Glomerular visceral epithelial cell (primary cell): Measurements from ENCODE around the gene UBXN7.
"Not testable (repeated sequence)": the region's sequence is repeated elsewhere in the genome, so short reads cannot be mapped to it uniquely, and the experiment has no call there.

Source experiments
- DNase-seq: peaks from one replicate; pipeline ENCODE4 v3.0.0-alpha.2; 2016; ENCODE audit errors: extremely low spot score

UBXN7 gene, protein sequence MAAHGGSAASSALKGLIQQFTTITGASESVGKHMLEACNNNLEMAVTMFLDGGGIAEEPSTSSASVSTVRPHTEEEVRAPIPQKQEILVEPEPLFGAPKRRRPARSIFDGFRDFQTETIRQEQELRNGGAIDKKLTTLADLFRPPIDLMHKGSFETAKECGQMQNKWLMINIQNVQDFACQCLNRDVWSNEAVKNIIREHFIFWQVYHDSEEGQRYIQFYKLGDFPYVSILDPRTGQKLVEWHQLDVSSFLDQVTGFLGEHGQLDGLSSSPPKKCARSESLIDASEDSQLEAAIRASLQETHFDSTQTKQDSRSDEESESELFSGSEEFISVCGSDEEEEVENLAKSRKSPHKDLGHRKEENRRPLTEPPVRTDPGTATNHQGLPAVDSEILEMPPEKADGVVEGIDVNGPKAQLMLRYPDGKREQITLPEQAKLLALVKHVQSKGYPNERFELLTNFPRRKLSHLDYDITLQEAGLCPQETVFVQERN

DNA sequence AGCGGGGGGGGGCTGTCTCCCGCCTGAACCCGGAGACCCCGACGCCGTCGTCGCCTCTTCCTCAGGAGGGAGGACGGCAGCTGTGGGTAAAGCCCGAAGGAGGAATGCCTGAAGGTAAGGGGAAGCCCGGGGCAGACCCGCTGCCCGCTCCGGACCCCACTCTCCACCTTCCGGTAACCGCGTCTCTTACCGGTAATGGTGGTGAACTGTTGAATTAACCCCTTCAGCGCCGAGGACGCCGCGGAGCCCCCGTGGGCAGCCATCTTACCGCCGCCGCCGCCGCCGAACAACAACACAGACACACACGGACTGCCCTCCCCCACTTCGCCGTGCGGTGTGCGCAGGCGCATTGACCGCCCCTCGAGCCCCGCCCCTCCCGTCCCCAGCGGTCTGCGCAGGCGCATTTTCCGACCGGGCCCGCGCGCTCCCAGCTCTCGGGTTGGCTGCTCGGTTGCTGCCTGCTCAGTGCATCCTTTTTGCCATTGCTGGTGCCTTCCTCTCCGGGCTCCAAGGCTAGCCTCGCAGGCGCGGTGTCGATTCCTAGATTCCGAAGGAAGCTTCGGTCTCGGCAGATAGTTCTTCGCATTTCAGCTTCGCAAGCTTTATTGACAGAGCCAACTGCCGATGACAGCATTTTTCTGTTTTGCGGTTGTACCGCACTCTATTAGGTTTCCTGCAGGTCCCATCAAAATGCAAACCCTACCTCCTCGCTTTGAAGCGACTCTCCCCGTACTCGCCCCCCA is at the start of gene UBXN7:
Gene UBXN7 (minus strand): TSS at position 291 of the 743 bp plus-strand sequence. CDS start 28 bp downstream, at position 263.
- DNase-seq, result peak; percentile 95

DNA sequence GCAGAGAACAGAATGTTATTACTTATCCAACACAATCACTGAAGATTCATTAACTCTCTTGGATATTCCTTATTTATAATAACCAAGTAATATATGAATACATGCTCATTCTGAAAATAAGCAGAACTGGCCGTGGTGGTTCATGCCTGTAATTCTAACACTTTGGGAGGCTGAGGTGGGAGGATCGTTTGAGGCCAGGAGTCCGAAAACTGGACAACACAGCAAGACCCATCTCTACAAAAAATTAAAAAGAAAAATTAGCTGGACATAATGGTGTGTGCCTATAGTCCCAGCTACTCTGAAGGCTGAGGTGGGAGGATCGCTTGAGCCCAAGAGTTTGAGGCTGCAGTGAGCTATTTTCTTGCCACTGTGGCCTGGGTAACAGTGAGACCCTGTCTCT is 45.5 kb upstream of the UBXN7 start:
- no peak for DNase-seq

DNA sequence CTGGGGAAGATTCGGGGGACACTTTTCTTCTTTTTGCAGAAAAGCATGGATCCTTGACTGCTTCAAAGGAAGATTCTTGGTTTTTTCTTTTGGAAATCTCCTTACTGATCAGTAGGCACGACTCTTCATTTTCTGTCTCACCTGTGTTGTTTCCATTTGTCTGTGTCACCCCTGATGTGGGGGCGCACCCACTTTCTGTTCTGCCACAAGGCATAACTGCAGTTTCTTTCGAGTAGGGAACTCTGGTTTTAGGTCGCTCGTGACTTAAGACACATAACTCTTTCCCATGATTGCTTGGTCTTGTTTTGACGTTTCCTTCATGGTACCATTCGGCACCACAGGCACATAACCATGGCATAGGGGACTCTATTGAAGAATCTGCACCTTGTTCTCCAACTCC is 40.1 kb upstream of the UBXN7 start:
- DNase-seq, result no peak

DNA sequence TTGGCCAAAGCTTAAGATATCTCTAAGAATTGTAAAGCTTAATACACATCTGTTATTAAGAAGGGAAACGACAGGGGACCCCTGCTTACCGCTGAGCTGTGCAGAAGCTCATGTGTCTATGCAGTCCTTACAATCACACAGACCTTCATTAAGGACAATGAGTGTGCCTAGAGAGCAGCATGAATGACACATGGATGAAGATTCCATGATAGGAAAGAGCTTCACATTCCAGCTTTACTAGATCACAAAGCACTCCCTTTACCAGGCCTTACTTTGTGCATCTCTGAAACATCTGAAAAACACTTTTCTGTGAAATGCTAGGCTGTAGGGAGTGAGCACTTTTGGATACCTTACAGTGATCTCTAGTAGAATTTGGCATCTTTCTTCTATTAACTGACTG is 39.3 kb upstream of the UBXN7 start:
- no peak for DNase-seq

DNA sequence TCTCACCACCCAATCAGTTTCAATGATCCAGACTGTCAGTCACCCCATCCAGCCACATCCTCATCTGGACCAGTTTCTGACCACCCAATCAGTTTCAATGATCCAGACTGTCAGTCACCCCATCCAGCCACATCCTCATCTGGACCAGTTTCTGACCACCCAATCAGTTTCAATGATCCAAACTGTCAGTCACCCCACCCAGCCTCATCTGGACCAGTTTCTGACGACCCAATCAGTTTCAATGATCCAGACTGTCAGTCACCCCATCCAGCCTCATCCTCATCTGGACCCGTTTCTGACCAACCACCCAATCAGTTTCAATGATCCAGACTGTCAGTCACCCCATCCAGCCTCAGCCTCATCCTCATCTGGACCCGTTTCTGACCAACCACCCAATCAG is 38.0 kb upstream of the UBXN7 start:
- not testable (repeated sequence) for DNase-seq

DNA sequence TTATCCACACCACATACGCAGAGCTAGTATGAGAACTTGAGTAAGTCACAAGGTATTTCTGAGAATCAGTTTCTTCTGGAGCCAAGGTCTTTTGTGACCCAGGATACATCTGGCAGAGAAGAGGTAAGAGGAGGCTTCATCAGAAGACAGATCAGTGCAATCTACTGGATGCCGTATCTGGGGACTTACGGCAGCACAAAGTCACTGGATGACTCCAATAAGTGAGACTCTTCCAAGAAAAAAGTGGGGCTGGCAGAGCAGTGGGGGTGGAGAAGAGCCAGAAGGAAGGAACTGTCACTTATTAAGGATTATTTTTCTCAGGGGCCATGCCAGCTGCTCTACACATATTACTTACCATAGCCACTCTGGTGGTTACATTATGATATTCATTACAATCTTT is 31.6 kb upstream of the UBXN7 start:
- DNase-seq, result no peak

DNA sequence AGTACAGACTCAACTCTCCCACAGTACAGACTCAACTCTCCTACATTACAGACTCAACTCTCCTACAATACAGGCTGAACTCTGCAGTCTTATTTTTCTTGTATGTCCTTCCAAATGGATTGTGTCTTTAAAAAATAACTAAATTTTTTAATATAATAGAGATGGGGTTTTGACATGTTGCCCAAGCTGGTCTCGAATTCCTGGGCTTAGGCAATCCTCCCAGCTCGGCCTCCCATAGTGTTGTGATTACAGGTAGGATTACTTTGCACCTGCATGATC is 31.2 kb upstream of the UBXN7 start:
- no peak for DNase-seq

DNA sequence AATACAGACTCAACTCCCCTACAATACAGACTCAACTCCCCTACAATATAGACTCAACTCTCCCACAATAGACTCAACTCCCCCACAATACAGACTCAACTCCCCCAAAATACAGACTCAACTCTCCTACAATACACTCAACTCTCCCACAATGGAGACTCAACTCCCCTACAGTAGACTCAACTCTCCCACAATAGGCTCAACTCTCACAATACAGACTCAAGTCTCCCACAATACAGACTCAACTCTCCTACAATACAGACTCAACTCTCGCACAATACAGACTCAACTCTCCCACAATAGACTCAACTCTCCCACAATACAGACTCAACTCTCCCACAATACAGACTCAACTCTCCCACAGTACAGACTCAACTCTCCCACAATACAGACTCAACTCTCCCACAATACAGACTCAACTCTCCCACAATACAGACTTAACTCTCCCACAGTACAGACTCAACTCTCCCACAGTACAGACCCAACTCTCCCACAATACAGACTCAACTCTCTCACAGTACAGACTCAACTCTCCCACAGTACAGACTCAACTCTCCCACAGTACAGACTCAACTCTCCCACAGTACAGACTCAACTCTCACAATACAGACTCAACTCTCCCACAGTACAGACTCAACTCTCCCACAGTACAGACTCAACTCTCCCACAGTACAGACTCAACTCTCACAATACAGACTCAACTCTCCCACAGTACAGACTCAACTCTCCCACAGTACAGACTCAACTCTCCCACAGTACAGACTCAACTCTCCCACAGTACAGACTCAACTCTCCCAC is 30.7 kb upstream of the UBXN7 start:
- not testable (repeated sequence) for DNase-seq

DNA sequence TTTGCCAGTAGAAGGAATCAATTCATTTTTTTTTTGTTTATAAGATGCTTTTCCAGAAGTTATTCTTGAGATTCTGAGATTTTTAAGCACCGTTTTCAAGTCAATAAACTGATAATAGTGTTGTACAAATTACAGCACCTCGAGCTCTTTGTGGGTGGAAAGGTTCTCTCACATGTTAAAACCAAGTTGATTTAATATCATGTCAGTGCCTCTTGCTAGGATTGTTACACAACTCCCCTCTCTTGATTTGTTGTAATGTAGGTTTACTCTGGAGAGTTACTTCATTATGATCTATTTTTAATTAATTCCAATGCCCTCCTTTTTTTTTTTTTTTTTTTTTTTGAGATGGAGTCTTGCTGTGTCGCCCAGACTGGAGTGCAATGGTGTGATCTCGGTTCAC is 25.8 kb upstream of the UBXN7 start:
- no peak for DNase-seq

DNA sequence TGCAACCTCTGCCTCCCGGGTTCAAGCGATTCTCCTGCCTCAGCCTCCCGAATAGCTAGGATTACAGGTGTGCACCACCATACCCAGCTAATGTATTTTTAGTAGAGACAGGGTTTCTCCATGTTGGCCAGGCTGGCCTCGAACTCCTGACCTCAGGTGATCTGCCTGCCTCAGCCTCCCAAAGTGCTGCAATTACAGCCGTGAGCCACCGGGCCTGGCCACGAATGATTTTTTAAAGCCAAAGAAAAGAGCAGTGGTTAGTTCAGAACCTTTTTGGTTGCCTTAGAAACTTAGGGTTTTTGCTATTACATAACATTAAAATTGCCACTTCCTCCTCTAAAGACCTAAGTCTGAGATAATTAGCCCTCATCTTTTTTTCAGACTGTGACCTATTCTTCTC is 25.2 kb upstream of the UBXN7 start:
- DNase-seq, result not testable (repeated sequence)

DNA sequence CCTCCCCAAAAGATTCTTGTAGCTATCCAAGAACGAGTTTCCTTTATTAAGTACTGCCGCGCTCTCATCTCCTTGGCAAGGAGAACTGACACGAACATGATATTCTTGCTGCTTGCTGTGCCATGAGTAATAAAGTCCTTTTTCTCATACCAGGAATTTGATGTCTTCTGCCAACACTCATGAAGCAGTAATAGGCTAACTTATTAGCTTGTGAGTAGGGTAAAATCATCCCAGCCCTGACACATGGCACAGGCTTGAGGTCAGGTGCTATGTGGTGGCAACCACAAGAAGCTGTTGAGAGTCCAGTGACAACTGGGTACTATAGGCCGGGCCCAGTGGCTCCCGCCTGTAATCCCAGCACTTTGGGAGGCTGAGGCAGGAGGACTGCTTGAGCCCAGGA is 22.7 kb upstream of the UBXN7 start:
- DNase-seq, result peak; percentile 32

DNA sequence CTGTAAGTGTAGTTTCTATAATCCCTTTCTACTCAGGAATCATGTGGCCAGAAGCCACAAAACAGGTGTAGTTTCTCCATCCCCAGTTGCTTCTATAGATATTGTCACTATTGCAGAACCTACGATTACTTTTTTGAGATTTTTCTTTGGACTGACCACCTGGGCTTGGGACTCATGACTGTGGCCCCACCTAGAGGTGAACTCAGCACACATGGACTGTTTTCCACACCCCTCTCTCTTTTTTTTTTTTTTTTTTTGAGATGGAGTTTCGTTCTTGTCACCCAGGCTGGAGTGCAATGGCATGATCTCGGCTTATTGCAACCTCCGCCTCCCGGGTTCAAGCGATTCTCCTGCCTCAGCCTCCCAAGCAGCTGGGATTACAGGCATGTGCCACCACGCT is 13.2 kb upstream of the UBXN7 start:
- peak; percentile 12 for DNase-seq

DNA sequence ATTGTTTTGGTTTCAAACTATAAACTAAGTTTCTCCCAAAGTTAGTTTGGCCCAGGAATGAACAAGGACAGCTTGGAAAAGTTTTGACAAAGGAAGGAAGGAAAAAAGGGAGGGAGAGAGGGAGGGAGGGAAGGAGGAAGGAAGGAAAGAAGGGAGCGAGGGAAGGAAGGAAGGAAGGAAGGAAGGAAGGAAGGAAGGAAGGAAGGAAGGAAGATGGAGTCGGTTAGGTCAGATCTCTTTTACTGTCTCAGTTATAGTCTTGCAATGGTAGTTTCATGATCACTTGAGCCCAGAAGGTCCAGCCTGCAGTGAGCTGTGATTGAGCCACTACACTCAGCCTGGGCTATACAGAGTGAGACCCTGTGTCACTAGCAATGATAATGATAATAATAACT is 12.3 kb upstream of the UBXN7 start:
- DNase-seq, result no peak

DNA sequence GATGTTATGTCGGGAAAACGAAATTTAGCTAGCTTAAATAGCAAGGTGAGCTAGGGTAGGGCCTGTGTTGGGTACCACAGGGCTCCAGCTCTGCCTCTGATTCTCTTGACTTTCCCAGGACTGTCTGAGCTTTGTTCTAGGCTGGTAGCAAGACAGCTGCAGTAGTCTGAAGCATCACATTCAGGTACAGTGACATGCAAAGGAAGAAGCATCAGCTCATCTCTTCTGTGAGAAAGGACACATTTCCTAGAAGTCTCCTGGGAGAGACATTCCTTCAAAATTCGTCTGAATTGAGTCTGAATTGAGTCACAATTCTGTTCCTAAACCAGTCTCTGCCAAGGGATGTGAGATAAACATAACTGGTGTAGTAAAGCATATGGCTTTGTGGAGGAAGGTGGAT is 8.5 kb upstream of the UBXN7 start:
- DNase-seq, result no peak

DNA sequence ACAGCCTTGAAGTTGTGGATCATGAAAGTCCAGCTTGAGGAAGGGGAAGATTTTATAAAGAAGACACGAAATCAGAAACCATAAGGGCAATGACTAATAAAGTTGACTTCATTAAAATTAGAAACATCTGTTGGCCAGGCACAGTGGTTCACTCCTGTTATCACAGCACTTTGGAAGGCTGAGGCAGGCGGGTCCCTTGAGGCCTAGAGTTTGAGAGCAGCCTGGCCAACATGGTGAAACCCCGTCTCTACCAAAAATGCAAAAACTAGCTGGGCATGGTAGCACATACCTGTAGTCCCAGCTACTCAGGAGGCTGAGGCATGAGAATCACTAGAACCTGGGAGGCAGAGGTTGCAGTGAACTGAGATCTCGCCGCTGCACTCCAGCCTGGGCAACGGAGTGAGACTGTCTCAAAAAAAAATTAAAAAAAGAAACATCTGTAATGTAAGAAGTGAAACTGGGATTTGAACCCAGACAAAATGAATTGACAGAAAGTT is 7.9 kb upstream of the UBXN7 start:
- DNase-seq, result no peak

DNA sequence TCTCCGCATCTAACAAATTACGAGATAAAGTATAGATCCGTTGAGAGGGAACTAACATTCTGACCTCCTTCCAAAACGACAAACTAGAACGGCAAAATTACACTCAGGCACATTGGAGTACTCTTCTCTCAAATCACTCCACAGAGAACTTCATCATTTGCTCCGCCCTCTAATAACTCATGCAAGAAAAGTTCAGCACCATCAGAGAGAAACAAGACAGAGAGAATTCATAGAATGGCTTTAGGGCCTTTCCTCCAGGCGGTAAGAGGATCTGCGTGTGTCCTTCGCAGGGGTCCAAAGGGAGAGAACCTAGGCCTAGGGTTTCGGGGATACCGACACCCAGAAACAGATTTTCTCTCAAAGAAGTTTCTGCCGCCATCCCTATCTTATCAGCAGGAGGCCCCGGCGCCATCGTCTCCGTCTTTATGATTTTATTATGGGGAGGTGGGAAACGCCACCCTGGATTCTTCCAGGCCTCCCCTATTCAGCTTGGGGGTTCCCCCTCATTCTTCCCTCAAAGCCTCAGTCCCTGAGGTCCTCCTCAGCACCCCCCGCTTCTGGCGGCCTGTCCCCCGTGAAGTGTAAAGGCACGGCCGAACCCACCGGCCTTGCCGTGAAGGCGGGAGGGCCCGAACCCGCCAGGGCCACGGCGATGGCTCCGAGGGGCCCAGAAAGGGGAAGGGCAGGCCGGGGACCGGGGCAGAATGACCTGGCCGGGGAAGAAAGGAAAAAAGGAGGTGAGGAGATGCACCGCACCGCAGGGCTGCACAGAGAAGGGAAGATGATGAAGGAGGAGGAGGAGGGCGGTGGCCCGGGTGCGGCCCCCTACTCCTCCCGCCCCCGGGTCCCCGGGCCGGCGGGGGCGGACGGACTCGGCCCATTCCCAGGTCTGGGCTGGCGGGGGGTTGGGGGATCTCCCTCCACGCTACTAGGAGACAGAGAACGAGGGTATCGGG is 768 bp downstream of the UBXN7 start:
- peak; percentile 48 for DNase-seq

DNA sequence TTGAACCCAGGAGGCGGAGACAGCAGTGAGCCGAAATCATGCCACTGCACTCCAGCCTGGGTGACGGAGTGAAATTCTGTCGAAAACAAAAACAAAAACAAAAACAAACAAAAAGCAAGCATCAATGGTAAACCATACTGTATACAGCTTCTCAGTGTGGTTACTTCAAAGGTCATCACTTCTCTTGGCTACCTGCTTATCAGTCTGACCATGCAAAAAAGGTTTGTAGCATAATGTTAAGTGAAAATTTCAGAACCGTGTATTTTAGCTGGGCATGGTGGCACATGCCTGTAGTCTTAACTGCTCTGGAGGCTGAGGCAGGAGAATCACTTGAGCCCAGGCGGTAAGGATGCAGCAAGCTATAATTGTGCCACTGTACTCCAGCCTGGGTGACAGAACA is 4.2 kb downstream of the UBXN7 start:
- no peak for DNase-seq

DNA sequence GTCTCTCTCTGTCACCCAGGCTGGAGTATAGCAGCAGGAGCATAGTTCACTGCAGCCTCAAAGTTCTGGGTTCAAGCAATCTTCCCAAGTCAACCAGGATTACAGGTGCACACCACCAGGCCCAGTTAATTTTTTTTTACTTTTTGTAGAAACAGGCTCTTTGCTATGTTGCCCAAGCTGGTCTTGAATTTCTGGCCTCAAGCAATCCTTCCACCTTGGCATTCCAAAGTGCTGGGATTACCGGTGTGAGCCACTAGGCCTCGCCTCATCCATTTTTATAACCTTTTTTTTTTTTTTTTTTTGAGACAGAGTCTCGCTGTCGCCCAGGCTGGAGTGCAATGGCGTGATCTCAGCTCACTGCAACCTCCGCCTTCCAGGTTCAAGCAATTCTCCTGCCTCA is 7.8 kb downstream of the UBXN7 start:
- not testable (repeated sequence) for DNase-seq

DNA sequence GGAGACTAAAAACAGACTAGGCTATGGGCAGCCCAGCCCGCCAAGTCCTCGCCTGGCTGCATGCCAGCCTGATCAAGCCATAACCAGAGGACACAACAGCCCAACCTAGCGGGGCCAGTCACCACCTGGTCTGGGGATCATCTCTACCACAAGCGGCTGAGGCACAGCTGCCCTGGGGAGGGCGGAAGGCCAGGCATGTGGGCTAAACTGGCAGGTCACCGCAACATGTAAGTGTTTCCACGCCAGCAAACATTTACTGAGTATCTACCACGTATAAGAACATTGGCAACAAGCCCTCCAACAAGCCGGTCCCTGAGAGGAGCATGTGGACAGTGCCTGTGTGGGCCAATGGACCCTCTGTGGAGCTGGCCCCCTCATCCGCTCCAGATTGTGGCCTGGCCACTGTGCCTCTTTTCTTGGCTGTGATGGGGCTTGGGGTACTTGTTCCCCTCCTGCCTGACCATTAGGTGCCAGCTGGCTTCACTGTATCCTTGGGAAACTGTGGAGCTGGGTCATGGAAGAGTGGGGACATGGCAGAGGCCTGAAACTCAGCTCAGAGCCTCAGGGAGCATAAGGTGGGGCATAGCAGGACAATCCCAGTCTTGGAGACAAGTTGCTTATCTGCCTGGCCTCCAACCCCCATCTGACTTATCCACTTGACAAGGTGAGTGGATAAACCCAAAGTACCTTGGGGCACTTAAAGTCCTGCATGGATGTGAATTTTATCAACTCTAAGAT is 9.0 kb downstream of the UBXN7 start:
- peak; percentile 54 for DNase-seq

DNA sequence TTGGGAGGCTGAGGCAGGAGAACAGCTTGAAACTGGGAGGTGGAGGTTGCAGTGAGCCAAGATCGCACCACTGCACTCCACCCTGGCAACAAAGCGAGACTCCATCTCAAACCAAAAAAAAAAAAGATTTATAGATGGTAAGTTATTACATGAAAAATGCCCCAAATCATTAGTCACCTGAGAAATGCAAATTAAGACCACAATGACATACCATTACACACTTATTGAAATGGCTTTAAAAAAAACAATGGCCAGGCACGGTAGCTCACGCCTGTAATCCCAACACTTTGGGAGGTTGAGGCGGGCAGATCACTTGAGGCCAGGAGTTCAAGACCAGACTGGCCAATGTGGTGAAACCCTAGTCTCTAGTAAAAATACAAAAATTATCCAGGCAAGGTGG is 10.6 kb downstream of the UBXN7 start:
- not testable (repeated sequence) for DNase-seq
